NT2/D1 (cell line): ENCODE results near the gene MYH6.

Experiments used
- SUZ12 ChIP-seq: IDR thresholded peaks from 2 replicates; pipeline ENCODE4 v1.6.1; 2011; ENCODE audit not compliant: insufficient read length, insufficient read depth; ENCODE audit errors: extremely low read depth
- YY1 ChIP-seq: IDR thresholded peaks from 2 replicates; pipeline ENCODE4 v1.6.1; 2011; ENCODE audit not compliant: insufficient read length, insufficient read depth
- ZNF274 ChIP-seq: IDR thresholded peaks from 2 replicates; pipeline ENCODE4 v1.6.1; 2011; ENCODE audit warnings: mild to moderate bottlenecking, low read depth, low read length

GRCh38 chr14:23421594-23421993 lies 13.5 kb upstream of the MYH6 start:
- TF ChIP-seq ZNF274 (no peak), YY1 (no peak), SUZ12 (no peak)
